A673 (cell line): ENCODE data around the gene SLC66A1. TPM values are rescaled to one million over a fixed set of nuclear protein-coding genes. Genes with fewer than 3 reads are reported as not detected.
A peak's percentile ranks its signal among the peaks of the same experiment; 100 is the strongest.

Source experiments
- BruUV-seq: library from RNA; stranded (reverse); fragments of 400-500 nt; replicated peaks from 2 replicates; lab custom pipeline; 2021; lab: Mats Ljungman, UMichigan
- CTCF ChIA-PET: fragments of 300-600 bp; sonication (Branson Sonifier 250); formaldehyde crosslinking; loops from one replicate; lab custom pipeline; 2022; ENCODE audit warnings: antibody characterized with exemption; lab: Charles Lee
- POLR2A ChIA-PET: fragments of 300-600 bp; sonication (Branson Sonifier 250); formaldehyde crosslinking; loops from one replicate; lab custom pipeline; 2022; ENCODE audit warnings: antibody characterized with exemption; ENCODE audit not compliant: low non-redundant PET; lab: Charles Lee
- DNase-seq: peaks from one replicate; pipeline ENCODE4 v3.0.0-alpha.2; 2015; ENCODE audit warnings: low spot score
- H3K27ac ChIP-seq: fragments of 200-600 bp; sonication (generic); 2 replicates; pipeline ENCODE4 v1.5.1; 2016; ENCODE audit warnings: mixed run types, low read depth, mild to moderate bottlenecking, mixed read lengths, antibody characterized with exemption, low read length; ENCODE audit not compliant: poor library complexity, severe bottlenecking
- H3K27me3 ChIP-seq: fragments of 200-600 bp; sonication (generic); replicated peaks from 2 replicates; pipeline ENCODE4 v1.6.1; 2017; ENCODE audit warnings: mixed run types, low read depth, mild to moderate bottlenecking, mixed read lengths, antibody characterized with exemption, low read length; ENCODE audit not compliant: insufficient read depth, poor library complexity
- H3K36me3 ChIP-seq: fragments of 200-600 bp; sonication (generic); 2 replicates; pipeline ENCODE4 v1.6.1; 2016; ENCODE audit warnings: mixed run types, mild to moderate bottlenecking, mixed read lengths, antibody characterized with exemption, low read length; ENCODE audit not compliant: insufficient read depth, poor library complexity, severe bottlenecking
- H3K4me1 ChIP-seq: fragments of 200-600 bp; sonication (generic); 2 replicates; pipeline ENCODE4 v1.6.1; 2017; ENCODE audit warnings: mixed run types, mild to moderate bottlenecking, mixed read lengths, antibody characterized with exemption, low read length; ENCODE audit not compliant: insufficient read depth, poor library complexity, severe bottlenecking
- H3K4me3 ChIP-seq: fragments of 200-600 bp; sonication (generic); 2 replicates; pipeline ENCODE4 v1.5.1; 2016; ENCODE audit warnings: low read depth, mixed run types, mild to moderate bottlenecking, mixed read lengths, low read length; ENCODE audit not compliant: poor library complexity, severe bottlenecking
- H3K9me3 ChIP-seq: fragments of 200-600 bp; sonication (generic); 2 replicates; pipeline ENCODE4 v1.6.1; 2016; ENCODE audit warnings: mixed run types, low read depth, mild to moderate bottlenecking, mixed read lengths, antibody characterized with exemption, low read length; ENCODE audit not compliant: poor library complexity, severe bottlenecking
- CTCF ChIP-seq: fragments of 300-800, 200-600 bp; sonication (generic); conservative IDR thresholded peaks from 2 replicates; pipeline ENCODE4 v1.5.1; 2017; ENCODE audit warnings: low read depth, mild to moderate bottlenecking, antibody characterized with exemption, low read length, moderate library complexity, mixed read lengths
- EZH2 ChIP-seq: fragments of 200-600 bp; sonication (generic); IDR thresholded peaks from 2 replicates; pipeline ENCODE4 v1.6.1; 2017; ENCODE audit warnings: borderline replicate concordance, low read depth, mild to moderate bottlenecking, mixed read lengths, antibody characterized with exemption, low read length; ENCODE audit not compliant: poor library complexity, severe bottlenecking
- intact Hi-C: fragments of 100-400 bp; cut with micrococcal nuclease; formaldehyde crosslinking; loops from one replicate; pipeline ENCODE4 v1.10.0; 2022; ENCODE audit not compliant: unreplicated experiment
- total RNA-seq: library from RNA; stranded (reverse); gene quantifications from 2 replicates; pipeline ENCODE4 v1.2.3, GENCODE V29; 2021

The SLC66A1 gene
- total RNA-seq, 1 experiment from 2014 or later: 18.3 TPM

GRCh38 chr1:19342894-19343616, 30.9 kb downstream of the SLC66A1 start:
- H3K4me3 ChIP-seq: no peak overlapping the region
- no peak for DNase-seq
- intact Hi-C loops: no loop called here
- POLR2A ChIA-PET: no interaction called here
- BruUV-seq: no TSS peak
- H3K27me3 ChIP-seq: no peaks in the 10 kb centered on the region
- no peak overlapping the region for H3K27ac ChIP-seq
- H3K36me3 ChIP-seq: peaks cover 9% of the 10 kb centered on the region
- TF ChIP-seq CTCF: no peak
- TF ChIP-seq EZH2: no peak
- CTCF ChIA-PET: interaction anchor here (0.6 kb wide), 1 partner anchor 295 kb away, joined by 4 read pairs; no protein-coding TSS in a partner anchor
- H3K4me1 ChIP-seq: no peaks in the 10 kb centered on the region
- H3K9me3 ChIP-seq: no peaks in the 10 kb centered on the region

- no TSS peak for BruUV-seq
- no peaks in the 10 kb centered on the region for H3K4me1 ChIP-seq
- H3K27ac ChIP-seq: no peak overlapping the region
- ChIA-PET CTCF (interaction anchor here (0.6 kb wide), 1 partner anchor 296 kb away, joined by 4 read pairs; no protein-coding TSS in a partner anchor), POLR2A (no interaction called here)
- TF ChIP-seq CTCF (no peak), EZH2 (no peak)
- no peaks in the 10 kb centered on the region for H3K27me3 ChIP-seq
- intact Hi-C loops: loop anchor here (1.0 kb wide), 1 partner anchor 309 kb away; no protein-coding TSS in a partner anchor
- peaks cover 13% of the 10 kb centered on the region for H3K36me3 ChIP-seq
- no peaks in the 10 kb centered on the region for H3K9me3 ChIP-seq
- no peak for DNase-seq
- no peak overlapping the region for H3K4me3 ChIP-seq
These were observed 31.7 kb downstream of the SLC66A1 start for GRCh38 chr1:19343617-19344350.

GRCh38 chr1:19344372-19344810, 32.3 kb downstream of the SLC66A1 start:
- DNase-seq: peak; percentile 45
- intact Hi-C loops: loop anchor here (1.0 kb wide), 1 partner anchor 308 kb away; no protein-coding TSS in a partner anchor

More at GRCh38 chr1:19344372-19344810, 32.3 kb downstream of the SLC66A1 start:
- no peaks in the 10 kb centered on the region for H3K27me3 ChIP-seq
- ChIA-PET CTCF (no interaction called here), POLR2A (no interaction called here)
- no peaks in the 10 kb centered on the region for H3K9me3 ChIP-seq
- peaks cover 13% of the 10 kb centered on the region for H3K36me3 ChIP-seq
- H3K4me1 ChIP-seq: no peaks in the 10 kb centered on the region
- no peak overlapping the region for H3K27ac ChIP-seq
- BruUV-seq: no TSS peak
- H3K4me3 ChIP-seq: no peak overlapping the region
- TF ChIP-seq CTCF (peak; percentile 78), EZH2 (no peak)
